GM12878 (cell line): ENCODE measurements around the gene ELANE. TPM values are rescaled to one million over a fixed set of nuclear protein-coding genes. Genes with fewer than 3 reads are reported as not detected.

ENCODE experiments used
- ATAC-seq: fragments of 200-7000 bp; cut with Tn5 transposase; 3 replicates; pipeline ENCODE4 v1.9.1; 2020; ENCODE audit warnings: mild to moderate bottlenecking, moderate library complexity
- BruUV-seq: library from RNA; stranded (reverse); fragments of 400-500 nt; replicated peaks from 2 replicates; lab custom pipeline; 2021; lab: Mats Ljungman, UMichigan
- CTCF ChIA-PET: fragments of 300-600 bp; sonication (Branson Sonifier 250); formaldehyde crosslinking; extraction: SDS; loops from one replicate; lab custom pipeline; 2021; ENCODE audit warnings: inconsistent platforms; lab: Yijun Ruan, JAX
- POLR2A ChIA-PET: fragments of 350-600 bp; formaldehyde crosslinking; extraction: SDS; loops from one replicate; lab custom pipeline; 2021; ENCODE audit warnings: inconsistent platforms; lab: Charles Lee
- RAD21 ChIA-PET: fragments of 300-600 bp; sonication (Branson Sonifier 250); formaldehyde crosslinking; loops from one replicate; lab custom pipeline; 2023; ENCODE audit warnings: antibody characterized with exemption; ENCODE audit not compliant: unreplicated experiment; lab: Charles Lee
- SMC1A ChIA-PET: fragments of 300-600 bp; sonication (Branson Sonifier 250); formaldehyde crosslinking; loops from one replicate; lab custom pipeline; 2023; ENCODE audit not compliant: unreplicated experiment, uncharacterized antibody; lab: Charles Lee
- DNase-seq: peaks from one replicate; pipeline ENCODE4 v3.0.0-alpha.2; 2011; ENCODE audit warnings: low read depth, low spot score
- FAIRE-seq: peaks from 3 replicates; lab custom pipeline; 2011; peaks lifted over from hg19 to GRCh38; lab: Jason Lieb, UNC
- H2AFZ ChIP-seq: 2 replicates; pipeline ENCODE4 v1.6.0; 2011; ENCODE audit warnings: low read depth, low read length, control low read depth; ENCODE audit not compliant: control insufficient read depth
- H3K27ac ChIP-seq: 2 replicates; pipeline ENCODE4 v1.5.1; 2011; ENCODE audit warnings: control low read depth; ENCODE audit not compliant: control insufficient read depth, insufficient read depth
- H3K27me3 ChIP-seq, 2 experiments: replicated peaks in 1 of 2; 2 replicates each; pipeline versions ENCODE4 v1.6.0 to v1.6.1; 2011; ENCODE audit warnings: low read length in 1 of 2; ENCODE audit not compliant: control insufficient read depth in 2 of 2, insufficient read depth in 2 of 2
- H3K36me3 ChIP-seq, 2 experiments: 2 replicates each; pipeline ENCODE4 v1.5.1; 2011; ENCODE audit warnings: low read length in 1 of 2; ENCODE audit not compliant: control insufficient read depth in 2 of 2, insufficient read depth in 2 of 2
- H3K4me1 ChIP-seq: 2 replicates; pipeline ENCODE4 v1.6.1; 2011; ENCODE audit warnings: mild to moderate bottlenecking, low read length, moderate library complexity, mixed read lengths; ENCODE audit not compliant: control insufficient read depth, insufficient read depth
- H3K4me2 ChIP-seq: 2 replicates; pipeline ENCODE4 v1.6.0; 2011; ENCODE audit warnings: control low read depth; ENCODE audit not compliant: control insufficient read depth, insufficient read depth
- H3K4me3 ChIP-seq: fragments of 200-600 bp; sonication (generic); 2 replicates; pipeline ENCODE4 v1.5.1; 2016
- H3K79me2 ChIP-seq: 2 replicates; pipeline ENCODE4 v1.6.0; 2011; ENCODE audit warnings: low read length; ENCODE audit not compliant: control insufficient read depth, insufficient read depth
- H3K9ac ChIP-seq: 2 replicates; pipeline ENCODE4 v1.8.0; 2011; ENCODE audit warnings: low read length, control low read depth, mixed read lengths; ENCODE audit not compliant: control insufficient read depth, insufficient read depth
- H3K9me3 ChIP-seq: replicated peaks from 3 replicates; pipeline ENCODE4 v1.5.1; 2011; ENCODE audit warnings: mild to moderate bottlenecking, low read length; ENCODE audit not compliant: control insufficient read depth, insufficient read depth
- H4K20me1 ChIP-seq: 2 replicates; pipeline ENCODE4 v1.6.0; 2011; ENCODE audit not compliant: control insufficient read depth, insufficient read depth
- CEBPB ChIP-seq, 2 experiments: fragments of 150-350 bp in 1 of 2; IDR thresholded peaks; 2 replicates each; pipeline ENCODE4 v1.6.1; 2012 to 2014; ENCODE audit warnings: low read depth in 2 of 2, low read length in 2 of 2, borderline replicate concordance in 1 of 2, inconsistent platforms in 1 of 2
- CEBPZ ChIP-seq: fragments of 150-350 bp; IDR thresholded peaks from 2 replicates; pipeline ENCODE4 v1.6.1; 2016; ENCODE audit warnings: low read depth, low read length
- GATAD2B ChIP-seq: fragments of 450-650 bp; conservative IDR thresholded peaks from 2 replicates; pipeline ENCODE4 v1.6.1; 2017; ENCODE audit warnings: low read depth, mild to moderate bottlenecking, moderate library complexity
- IRF4 ChIP-seq: IDR thresholded peaks from 2 replicates; pipeline ENCODE4 v1.6.1; 2011; ENCODE audit warnings: low read depth, low read length
- KDM1A ChIP-seq: fragments of 200-600 bp; sonication (generic); IDR thresholded peaks from 2 replicates; pipeline ENCODE4 v1.6.1; 2016; ENCODE audit warnings: borderline replicate concordance
- KLF5 ChIP-seq: fragments of 450-650 bp; IDR thresholded peaks from 2 replicates; pipeline ENCODE4 v1.6.1; 2014; ENCODE audit warnings: mild to moderate bottlenecking; ENCODE audit not compliant: partially characterized antibody
- MEF2A ChIP-seq: IDR thresholded peaks from 2 replicates; pipeline ENCODE4 v1.6.1; 2011; ENCODE audit warnings: low read depth, mild to moderate bottlenecking, low read length, moderate library complexity; ENCODE audit not compliant: insufficient read depth
- MYB ChIP-seq: fragments of 150-350 bp; IDR thresholded peaks from 2 replicates; pipeline ENCODE4 v1.6.1; 2014; ENCODE audit warnings: mild to moderate bottlenecking, low read depth, low read length, borderline replicate concordance
- NFYA ChIP-seq: IDR thresholded peaks from 2 replicates; pipeline ENCODE4 v1.6.1; 2011; ENCODE audit warnings: low read depth, mild to moderate bottlenecking, low read length, improper control_type of control experiment, borderline replicate concordance
- POLR2AphosphoS5 ChIP-seq: IDR thresholded peaks from 2 replicates; pipeline ENCODE4 v1.6.1; 2011; ENCODE audit warnings: mild to moderate bottlenecking, low read length, inconsistent platforms
- ZNF384 ChIP-seq: IDR thresholded peaks from 2 replicates; pipeline ENCODE4 v1.6.1; 2012; ENCODE audit warnings: low read depth, mild to moderate bottlenecking, low read length, improper control_type of control experiment, borderline replicate concordance
- ZSCAN29 ChIP-seq: fragments of 450-650 bp; IDR thresholded peaks from 2 replicates; pipeline ENCODE4 v1.6.1; 2017; ENCODE audit warnings: mild to moderate bottlenecking, moderate library complexity
- WGBS: methylation state at CpG from one replicate; pipeline ENCODE4 v1.1.6; 2016; ENCODE audit warnings: low lambda C conversion rate; ENCODE audit not compliant: insufficient replicate concordance, insufficient coverage; ENCODE audit errors: missing lambda C conversion rate; 5-methylcytosine and 5-hydroxymethylcytosine counted together
- in situ Hi-C: fragments of 300-500 bp; cut with MboI; formaldehyde crosslinking; loops from 9 replicates; pipeline ENCODE4 v1.14.3; 2018; ENCODE audit warnings: mixed read lengths
- intact Hi-C: fragments of 100-400 bp; cut with micrococcal nuclease; formaldehyde crosslinking; loops from one replicate; pipeline ENCODE4 v1.14.2; 2022; ENCODE audit not compliant: unreplicated experiment
- polyA plus RNA-seq, 11 experiments: library from polyadenylated mRNA; depleted of rRNA in 4 of 11; unstranded in 6 of 11; stranded (reverse) in 5 of 11; fragments of >200 nt; fragmentation: Nextera tagmentation in 4 of 11; fragmentation: Illumina TruSeq in 1 of 11; extraction: Ambion mirVana in 4 of 11; extraction: Trizol in 1 of 11; gene quantifications; 1 replicate in 1 of 11; 2 replicates in 10 of 11; pipeline versions ENCODE4 v1.2.1 to v1.2.3, GENCODE V29; 2011 to 2016; ENCODE audit warnings: inconsistent platforms in 2 of 11, missing spikeins in 2 of 11, low read depth in 1 of 11
- total RNA-seq, 4 experiments: library from RNA; depleted of rRNA in 3 of 4; stranded (reverse); fragments of >200 nt in 3 of 4; fragmentation: Illumina TruSeq in 1 of 4; extraction: Trizol in 1 of 4; gene quantifications; 2 replicates each; pipeline versions ENCODE4 v1.2.1 to v1.2.3, GENCODE V29; 2013 to 2021

The ELANE gene
- total and polyA plus RNA-seq, 10 of the 15 experiments (the other 5 are each of a cell fraction or from before 2014, with no cell fraction given): not detected

- intact Hi-C loops (no loop called here), in situ Hi-C loops (no loop called here)
- H2AFZ ChIP-seq: no peak overlapping the region
- no TSS peak for BruUV-seq
- 86% methylated on average over 24 of the region's 25 CpGs for WGBS
- H3K9ac ChIP-seq: no peak overlapping the region
- TF ChIP-seq KLF5 (no peak), IRF4 (no peak), CEBPB (IDR thresholded peaks at IDR 0.05; ENCODE audit: borderline replicate concordance in 1 of 2, low read depth in 2 of 2, low read length in 2 of 2) (no peak), POLR2AphosphoS5 (0 out of 2 replicates have a peak, but pooled peaks have one; percentile 0), MYB (no peak)
- peaks cover 33 to 36% of the 10 kb centered on the region in 2 experiments; a peak in 3 of 4 replicates for H3K36me3 ChIP-seq
- no peak for FAIRE-seq
- ChIA-PET CTCF (no interaction called here), RAD21 (no interaction called here), POLR2A (no interaction called here), SMC1A (no interaction called here)
- H4K20me1 ChIP-seq: no peaks in the 10 kb centered on the region; the same call in 1 of the 2 replicates
- H3K27me3 ChIP-seq: no peaks in the 10 kb centered on the region
- no peaks in the 10 kb centered on the region; the same call in 2 of the 3 replicates for H3K9me3 ChIP-seq
- no peaks in the 10 kb centered on the region for H3K4me1 ChIP-seq
- no peak for DNase-seq
- H3K4me3 ChIP-seq: no peak overlapping the region
- H3K79me2 ChIP-seq: peaks cover 1% of the 10 kb centered on the region; the same call in 1 of the 2 replicates
- H3K27ac ChIP-seq: no peak overlapping the region
- ATAC-seq: no peak
- no peak overlapping the region for H3K4me2 ChIP-seq
Measured at GRCh38 chr19:810883-811489, 41.1 kb upstream of the ELANE start.

- no peak for ATAC-seq
- over 99% methylated on average over 20 of the region's 20 CpGs for WGBS
- Histone ChIP-seq H2AFZ (no peak overlapping the region), H4K20me1 (no peaks in the 10 kb centered on the region; the same call in 1 of the 2 replicates), H3K9ac (no peak overlapping the region), H3K4me1 (no peaks in the 10 kb centered on the region), H3K4me3 (no peak overlapping the region), H3K27ac (no peak overlapping the region), H3K79me2 (peaks cover 1% of the 10 kb centered on the region; the same call in 1 of the 2 replicates), H3K9me3 (no peaks in the 10 kb centered on the region; the same call in 2 of the 3 replicates), H3K36me3 (peaks cover 30 to 33% of the 10 kb centered on the region in 2 experiments; a peak in 3 of 4 replicates), H3K4me2 (no peak overlapping the region), H3K27me3 (no peaks in the 10 kb centered on the region)
- SMC1A ChIA-PET: no interaction called here
- no peak for FAIRE-seq
- CTCF ChIA-PET: no interaction called here
- in situ Hi-C loops: no loop called here
- TSS peak; percentile 55 for BruUV-seq
- POLR2A ChIA-PET: no interaction called here
- TF ChIP-seq POLR2AphosphoS5 (peak; percentile 22; the same call in 1 of the 2 replicates), MEF2A (no peak), GATAD2B (no peak), ZNF384 (no peak), NFYA (no peak), KDM1A (no peak), ZSCAN29 (no peak), CEBPZ (no peak)
- DNase-seq: no peak
- RAD21 ChIA-PET: no interaction called here
- intact Hi-C loops: no loop called here
Measured at GRCh38 chr19:811506-812048, 40.5 kb upstream of the ELANE start.
